ENCODE results near the gene INA.
"Not testable (repeated sequence)": the region's sequence is repeated elsewhere in the genome, so short reads cannot be mapped to it uniquely, and the experiment has no call there.

Gene INA

DNA sequence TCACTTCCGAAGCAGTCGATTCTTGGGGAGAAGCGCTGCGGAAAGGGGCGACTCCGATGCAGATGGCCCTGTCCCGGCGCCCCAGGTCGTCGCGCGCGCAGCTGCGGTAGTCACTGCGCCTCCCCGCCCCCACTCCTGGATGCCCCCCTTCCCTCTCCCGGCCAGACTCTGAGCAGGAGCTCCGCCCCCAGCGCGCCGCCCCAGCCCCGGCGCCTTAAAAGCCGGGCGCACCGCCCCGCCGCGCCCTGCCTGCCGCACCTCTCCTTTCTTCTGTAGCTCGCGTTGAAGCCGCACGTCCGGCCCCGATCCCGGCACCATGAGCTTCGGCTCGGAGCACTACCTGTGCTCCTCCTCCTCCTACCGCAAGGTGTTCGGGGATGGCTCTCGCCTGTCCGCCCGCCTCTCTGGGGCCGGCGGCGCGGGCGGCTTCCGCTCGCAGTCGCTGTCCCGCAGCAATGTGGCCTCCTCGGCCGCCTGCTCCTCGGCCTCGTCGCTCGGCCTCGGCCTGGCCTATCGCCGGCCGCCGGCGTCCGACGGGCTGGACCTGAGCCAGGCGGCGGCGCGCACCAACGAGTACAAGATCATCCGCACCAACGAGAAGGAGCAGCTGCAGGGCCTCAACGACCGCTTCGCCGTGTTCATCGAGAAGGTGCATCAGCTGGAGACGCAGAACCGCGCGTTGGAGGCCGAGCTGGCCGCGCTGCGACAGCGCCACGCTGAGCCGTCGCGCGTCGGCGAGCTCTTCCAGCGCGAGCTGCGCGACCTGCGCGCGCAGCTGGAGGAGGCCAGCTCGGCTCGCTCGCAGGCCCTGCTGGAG is at the start of gene INA:
Gene INA, plus strand, starts transcription at position 243 of the 817 bp plus-strand sequence. Its CDS starts 74 bp downstream, at position 317.
- DNase-seq, result peak; percentile 59

DNA sequence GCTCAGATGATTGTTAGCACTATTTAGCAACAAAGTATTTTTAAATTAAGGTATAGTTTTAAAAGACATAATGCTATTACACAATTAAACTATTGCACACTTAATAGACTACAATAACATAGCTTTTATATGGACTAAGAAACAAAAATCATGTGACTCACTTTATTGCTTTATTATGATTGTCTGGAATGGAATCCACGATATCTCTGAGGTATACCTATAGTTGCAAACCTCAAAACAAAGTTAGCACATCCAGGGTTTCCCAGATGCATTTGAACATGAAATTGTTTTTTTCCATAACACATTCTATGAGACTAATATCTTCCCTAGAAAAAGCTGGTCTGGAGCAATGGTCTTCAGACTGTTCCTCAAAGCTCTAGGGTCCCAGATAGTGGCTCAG is 49.5 kb upstream of the INA start:
- DNase-seq, result no peak

- no peak for DNase-seq
These were observed 45.8 kb upstream of the INA start for GRCh38 chr10:103231047-103231551.

DNA sequence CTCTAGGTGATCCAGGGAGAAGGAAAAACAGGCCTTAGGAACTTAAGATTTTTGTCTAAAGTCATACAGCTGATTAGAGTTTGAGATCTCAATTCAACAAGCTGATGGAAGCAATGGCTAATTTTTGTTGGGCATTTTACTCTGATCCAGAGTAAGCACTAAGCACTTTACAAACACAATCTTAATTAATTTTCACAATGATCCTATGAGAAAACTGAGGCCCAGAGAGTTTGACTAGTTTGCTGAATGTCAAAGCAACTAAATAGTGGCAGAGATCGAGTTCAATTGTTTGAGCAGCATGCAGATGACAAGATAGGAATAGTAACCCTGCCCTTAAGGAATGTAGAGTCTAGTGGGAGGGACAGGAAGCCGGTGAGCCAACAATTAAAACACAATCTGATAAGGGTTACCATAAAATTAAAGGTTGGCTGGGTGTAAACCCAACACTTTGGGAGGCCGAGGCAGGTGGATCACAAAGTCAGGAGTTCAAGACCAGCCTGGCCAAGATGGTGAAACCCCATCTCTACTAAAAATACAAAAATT is 44.7 kb upstream of the INA start:
- DNase-seq, result no peak

GRCh38 chr10:103232772-103233488 is 44.0 kb upstream of the INA start:
- DNase-seq, result no peak

DNA sequence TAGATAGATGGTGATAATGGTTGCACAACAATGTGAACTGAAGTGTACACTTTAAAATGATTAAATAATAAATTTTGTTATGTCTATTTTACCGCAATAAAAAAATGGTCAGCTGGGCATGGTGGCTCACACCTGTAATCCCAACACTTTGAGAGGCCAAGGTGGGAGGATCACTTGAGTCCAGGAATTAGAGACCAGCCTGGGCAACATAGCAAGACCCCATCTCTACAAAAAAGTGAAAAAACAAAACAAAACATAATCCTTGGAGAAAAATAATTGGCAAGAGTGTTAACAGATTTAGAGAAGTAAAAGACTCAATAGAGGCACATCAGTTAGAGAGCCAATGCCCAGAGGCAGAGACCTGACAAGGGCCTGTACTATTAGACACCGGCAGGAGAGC is 41.2 kb upstream of the INA start:
- no peak for DNase-seq

- no peak for DNase-seq
These were observed 38.3 kb upstream of the INA start for GRCh38 chr10:103238506-103239252.

- DNase-seq, result no peak
These were observed 35.5 kb upstream of the INA start for GRCh38 chr10:103241262-103242011.

GRCh38 chr10:103244666-103245271 is 32.2 kb upstream of the INA start:
- DNase-seq, result peak; percentile 10

GRCh38 chr10:103245587-103245986 is 31.4 kb upstream of the INA start, which contains the start of gene RPEL1:
Gene RPEL1 (plus strand): TSS chr10:103245887. CDS start chr10:103245997, 110 bp downstream.
- not testable (repeated sequence) for DNase-seq

- no peak for DNase-seq
These were observed 30.6 kb upstream of the INA start for GRCh38 chr10:103246324-103246723.

DNA sequence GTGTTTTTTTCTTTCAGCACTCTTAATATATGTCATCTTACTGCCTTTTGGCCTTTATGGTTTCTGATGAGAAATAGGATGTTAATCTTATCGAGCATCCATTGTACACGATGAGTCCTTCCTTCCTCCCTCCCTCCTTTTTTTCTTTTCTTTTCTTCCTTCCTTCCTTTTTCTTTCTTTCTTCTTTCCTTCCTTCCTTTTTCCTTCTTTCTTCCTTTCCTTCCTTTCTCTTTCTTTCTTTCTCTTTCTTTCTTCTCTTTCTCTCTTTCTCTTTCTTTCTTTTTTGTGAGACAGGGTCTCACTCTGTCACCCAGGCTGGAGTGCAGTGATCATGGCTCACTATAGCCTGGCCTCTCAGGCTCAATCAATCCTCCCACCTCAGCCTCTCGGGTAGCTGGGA is 22.8 kb upstream of the INA start:
- no peak for DNase-seq

GRCh38 chr10:103254538-103255325 is 22.2 kb upstream of the INA start:
- no peak for DNase-seq

DNA sequence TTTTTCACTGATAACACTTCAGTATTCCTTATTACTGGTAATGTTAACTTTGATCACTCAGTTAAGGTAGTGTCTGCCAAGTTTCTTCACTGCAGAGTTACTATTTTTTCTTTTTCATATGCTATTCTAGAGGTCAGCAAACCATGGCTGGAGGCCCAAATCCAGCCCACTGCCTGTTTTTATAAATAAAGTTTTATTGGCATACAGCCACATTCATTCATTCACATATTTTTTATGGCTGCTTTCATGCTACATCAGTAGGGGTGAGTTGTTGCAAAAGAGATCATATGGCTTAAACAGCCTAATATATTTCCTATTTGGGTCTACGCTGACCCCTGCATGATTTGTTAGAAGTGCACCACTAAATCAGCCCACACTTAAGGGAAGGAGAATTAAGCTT is 20.3 kb upstream of the INA start:
- DNase-seq, result no peak

DNA sequence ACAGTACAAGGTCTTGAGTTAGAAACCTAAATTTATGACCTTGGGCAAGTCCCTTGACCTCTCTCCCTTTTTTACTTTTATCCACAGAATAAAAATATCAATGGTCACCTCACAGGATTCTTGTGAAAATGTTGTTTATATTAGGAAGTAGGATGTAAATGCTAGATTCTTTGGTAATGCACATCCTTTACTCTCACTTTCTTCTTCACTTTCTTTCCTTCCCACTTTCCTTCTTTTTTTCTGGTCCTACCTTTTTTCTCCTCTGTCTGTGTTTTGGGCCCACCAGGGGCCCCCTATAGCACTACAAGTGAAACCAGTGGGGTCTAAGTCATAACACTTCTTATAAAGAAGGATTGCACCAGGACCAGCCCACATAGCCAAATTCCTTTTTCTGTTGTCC is 19.1 kb upstream of the INA start:
- DNase-seq, result no peak

DNA sequence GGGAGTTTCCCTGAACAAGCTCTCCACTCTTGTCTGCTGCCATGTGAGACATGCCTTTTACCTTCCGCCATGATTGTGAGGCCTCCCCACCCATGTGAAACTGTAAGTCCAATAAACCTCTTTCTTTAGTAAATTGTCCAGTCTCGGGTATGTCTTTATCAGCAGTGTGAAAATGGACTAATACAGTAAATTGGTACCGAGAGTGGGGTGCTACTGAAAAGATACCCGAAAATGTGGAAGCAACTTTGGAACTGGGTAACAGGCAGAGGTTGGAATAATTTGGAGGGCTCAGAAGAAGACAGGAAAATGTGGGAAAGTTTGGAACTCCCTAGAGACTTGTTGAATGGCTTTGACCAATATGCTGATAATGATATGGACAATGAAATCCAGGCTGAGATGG is 18.0 kb upstream of the INA start:
- not testable (repeated sequence) for DNase-seq

DNA sequence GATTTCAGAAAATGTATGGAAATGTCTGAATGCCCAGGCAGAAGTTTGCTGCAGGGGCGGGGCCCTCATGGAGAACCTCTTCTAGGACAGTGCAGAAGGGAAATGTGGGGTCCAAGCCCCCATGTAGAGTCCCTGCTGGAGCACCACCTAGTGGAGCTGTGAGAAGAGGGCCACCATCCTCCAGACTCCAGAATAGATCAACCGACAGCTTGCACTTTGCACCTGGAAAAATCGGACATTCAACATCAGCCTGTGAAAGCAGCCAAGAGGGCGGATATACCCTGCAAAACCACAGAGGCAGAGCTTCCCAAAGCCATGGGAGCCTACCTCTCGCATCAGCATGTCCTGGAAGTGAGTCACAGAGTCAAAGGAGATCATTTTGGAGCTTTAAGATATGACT is 16.9 kb upstream of the INA start:
- no peak for DNase-seq

DNA sequence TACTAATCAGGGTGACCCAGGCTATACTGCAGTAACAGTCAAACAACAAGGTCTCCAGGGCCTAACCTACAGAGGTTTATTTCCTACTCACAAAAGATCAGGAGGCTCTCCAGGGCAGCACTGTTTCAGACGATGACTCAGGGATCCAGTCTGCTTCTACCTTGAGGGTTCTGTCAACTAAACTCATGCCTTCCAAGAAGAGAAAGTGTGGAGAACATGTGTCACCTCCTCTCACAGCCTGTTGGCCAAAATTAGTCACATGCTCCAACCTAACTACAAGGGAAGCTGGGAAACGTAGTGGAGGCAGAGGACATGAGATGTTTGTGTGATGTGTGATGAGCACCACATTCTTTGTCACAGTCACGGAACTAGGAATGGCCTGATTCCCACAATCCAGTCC is 14.7 kb upstream of the INA start:
- DNase-seq, result no peak

- DNase-seq, result no peak
These were observed 11.1 kb upstream of the INA start for GRCh38 chr10:103265717-103266329.

DNA sequence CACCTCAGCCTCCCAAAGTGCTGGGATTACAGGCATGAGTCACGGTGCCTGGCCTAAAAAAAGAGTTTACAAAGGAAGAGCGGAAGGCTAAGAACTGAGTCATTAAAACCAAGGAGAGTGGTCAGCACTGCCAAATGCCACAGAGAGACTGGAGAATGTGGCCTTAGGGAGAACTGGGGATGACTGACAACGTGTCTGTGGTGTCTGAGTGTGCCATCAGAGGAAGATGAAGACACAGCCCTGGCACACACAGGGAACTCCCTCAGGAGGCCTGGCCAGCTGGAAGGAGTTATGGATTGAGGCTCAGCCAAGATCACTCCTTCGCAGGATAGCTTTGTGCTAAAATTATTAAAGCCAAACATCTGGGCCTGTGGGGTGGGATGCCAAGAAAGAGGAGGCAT is 3.9 kb upstream of the INA start:
- DNase-seq, result no peak

All from NCI-H774 (cell line).